ENCODE results near the gene LBX2.
"Not testable (repeated sequence)": the region's sequence is repeated elsewhere in the genome, so short reads cannot be mapped to it uniquely, and the experiment has no call there.

The LBX2 gene

DNA sequence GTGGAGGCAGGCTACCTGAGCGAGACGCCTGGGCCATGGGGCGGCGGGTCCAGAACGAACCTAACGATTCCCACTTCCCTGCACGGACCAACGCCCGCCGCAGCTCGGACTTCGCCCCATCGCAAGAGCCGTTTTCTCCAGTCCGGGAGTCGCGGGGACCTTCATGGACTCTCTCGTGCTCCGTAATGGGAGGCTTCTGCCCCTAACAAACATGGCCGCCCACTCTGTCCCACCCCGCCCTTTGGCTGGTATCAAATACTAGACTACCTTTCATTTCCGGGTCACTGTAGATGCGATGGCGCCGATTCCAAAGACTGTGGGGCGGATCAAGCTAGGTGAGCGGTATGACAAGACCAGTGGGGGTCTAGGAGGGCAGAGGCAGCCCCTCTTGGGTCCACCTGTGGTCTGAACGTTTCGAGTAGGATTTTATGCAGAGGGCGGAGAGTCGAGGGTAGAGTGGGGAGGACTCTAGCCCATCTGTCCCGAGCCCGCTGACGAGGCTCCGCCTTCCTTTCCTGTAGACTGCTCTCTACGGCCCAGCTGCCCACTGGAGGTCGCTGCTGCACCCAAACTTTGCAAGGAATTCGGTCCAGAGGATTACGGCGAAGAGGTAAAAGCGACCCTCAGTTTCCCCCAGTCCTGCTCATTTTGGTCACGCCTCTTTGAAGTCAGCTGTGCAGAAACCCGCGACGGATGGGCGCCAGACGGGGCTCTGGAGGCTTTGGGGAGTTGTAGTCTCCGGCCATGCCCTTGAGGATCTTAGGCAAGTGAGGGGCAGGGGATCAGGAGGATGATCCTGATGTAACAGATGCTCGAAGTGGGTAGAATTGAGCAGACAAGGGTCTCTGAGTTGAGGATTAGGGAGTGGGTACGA is 16.4 kb downstream of the LBX2 start, which contains the start of the genes CCDC142 and TTC31:
Gene CCDC142 (minus strand): TSS at position 198 of the 874 bp plus-strand sequence. CDS start 161 bp downstream, at position 37.
Gene TTC31 (plus strand): TSS at position 281 of the 874 bp plus-strand sequence. CDS start 15 bp downstream, at position 296.
- DNase-seq (ENCODE audit: low read depth) = peak; percentile 66

DNA sequence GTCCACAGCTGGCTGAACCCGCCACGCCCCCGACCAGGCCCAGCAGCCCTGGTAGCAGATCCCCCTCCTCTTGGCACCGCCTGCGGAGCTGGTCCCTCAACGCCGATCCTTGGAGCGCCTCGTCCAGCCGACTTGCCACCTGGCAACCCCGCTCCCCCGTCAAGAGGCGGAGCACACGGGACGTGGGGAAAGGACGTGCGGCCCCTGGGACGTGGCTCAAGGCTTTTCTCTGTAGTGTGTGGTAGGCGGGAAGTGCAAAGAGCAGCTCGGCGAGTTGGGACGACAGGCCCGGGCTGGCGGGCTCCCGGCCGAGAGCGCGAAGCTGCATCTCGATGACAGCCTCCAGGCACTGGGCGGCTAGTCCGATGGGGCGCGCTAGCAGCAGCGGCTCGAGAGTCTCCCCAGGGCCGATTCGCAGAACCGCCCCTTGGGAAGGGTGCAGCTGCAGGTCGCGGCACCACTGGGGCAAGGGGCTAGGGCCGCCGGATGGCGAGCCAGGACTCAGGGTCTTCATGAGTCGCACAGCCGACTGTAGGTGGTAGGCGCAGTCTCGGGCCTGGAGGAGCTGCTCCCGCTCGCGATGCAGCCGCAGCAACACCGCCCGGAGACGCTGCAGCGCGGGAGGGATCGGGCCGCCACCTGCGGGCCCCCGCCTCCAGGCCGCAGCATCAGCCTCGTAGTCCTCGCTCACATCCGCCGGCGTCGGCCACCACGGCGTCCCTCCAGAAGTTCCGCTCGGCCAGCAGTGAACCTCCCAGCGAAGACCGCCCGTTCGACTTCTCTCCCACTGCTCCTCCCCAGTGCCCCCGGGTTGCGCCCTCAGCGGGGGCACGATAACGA is 17.2 kb downstream of the LBX2 start:
- DNase-seq (ENCODE audit: low read depth) = no peak

DNA sequence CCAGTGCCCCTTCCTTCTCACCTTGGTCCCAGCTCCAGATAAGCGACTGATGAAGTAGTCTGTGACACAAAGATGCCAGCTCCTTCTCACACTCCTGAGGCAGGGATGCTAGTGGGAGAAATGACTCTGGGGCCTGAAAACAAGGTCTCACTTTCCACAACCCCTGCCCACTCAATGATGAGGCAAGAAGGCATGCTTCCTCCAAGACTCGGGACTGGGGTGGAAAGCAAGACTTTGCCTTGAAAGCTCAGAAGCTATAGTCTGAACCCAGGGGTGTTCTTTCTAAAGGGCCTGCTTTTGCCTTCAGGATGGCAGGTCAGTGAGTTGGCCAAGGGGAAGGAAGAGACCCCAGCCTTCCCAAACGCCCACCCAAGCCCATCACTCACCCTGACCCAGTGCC is 18.0 kb downstream of the LBX2 start:
- DNase-seq (ENCODE audit: low read depth) = no peak

DNA sequence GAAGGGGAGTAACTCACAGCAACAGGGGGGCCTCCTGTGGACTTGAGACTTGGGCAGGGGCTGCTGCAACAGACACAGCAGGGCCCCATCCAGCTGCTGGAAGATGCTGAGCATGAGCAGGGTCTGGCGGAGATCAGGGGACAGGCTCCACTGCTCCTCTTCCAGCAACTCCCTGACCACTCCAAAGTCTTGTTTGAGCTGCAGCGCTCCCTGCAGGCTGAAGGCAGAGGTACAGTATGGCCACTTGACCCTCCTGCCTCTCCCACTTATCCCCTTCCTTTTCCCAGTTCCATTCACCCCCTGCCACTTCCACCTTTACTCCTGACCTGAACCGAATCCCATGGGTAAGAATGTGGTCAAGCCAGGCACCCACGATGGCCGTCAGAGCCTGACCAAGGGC is 24.5 kb downstream of the LBX2 start:
- DNase-seq (ENCODE audit: low read depth) = no peak

DNA sequence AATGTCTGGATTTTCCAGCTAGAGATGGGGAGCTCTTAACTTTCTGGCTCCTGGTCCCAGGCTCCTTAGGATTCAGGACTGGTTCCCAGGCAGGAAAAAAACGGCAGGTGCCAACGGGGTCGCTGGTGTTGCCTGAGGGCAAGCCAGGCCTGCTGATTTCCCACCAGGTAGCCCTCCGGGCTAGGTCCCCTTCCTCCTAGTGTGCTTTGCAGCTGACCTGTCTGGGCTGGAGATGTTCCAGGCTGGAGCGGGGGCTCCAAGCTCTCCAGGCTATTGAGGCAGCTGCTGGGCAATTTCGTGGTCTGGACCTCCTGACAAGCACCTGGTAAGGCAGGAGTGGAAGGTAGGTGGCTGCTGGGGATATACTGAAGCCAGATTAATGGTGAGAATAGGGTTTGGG is 24.9 kb downstream of the LBX2 start:
- no peak for DNase-seq (ENCODE audit: low read depth)

DNA sequence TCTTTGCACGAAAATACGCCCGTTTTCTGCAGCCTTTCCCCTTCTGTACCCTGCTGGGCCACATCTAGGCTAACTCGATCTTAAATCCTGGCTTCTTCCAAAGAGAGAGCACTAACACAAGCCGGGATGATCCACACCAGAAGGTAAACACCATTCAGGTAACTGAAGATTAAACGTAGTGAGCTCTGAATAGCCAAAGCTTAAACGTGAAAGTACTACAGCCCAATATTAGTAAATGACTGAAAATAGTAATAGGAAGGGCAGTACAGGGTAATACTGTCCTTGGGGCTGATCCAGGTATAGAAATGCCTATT is 26.5 kb downstream of the LBX2 start:
- DNase-seq (ENCODE audit: low read depth) = no peak

DNA sequence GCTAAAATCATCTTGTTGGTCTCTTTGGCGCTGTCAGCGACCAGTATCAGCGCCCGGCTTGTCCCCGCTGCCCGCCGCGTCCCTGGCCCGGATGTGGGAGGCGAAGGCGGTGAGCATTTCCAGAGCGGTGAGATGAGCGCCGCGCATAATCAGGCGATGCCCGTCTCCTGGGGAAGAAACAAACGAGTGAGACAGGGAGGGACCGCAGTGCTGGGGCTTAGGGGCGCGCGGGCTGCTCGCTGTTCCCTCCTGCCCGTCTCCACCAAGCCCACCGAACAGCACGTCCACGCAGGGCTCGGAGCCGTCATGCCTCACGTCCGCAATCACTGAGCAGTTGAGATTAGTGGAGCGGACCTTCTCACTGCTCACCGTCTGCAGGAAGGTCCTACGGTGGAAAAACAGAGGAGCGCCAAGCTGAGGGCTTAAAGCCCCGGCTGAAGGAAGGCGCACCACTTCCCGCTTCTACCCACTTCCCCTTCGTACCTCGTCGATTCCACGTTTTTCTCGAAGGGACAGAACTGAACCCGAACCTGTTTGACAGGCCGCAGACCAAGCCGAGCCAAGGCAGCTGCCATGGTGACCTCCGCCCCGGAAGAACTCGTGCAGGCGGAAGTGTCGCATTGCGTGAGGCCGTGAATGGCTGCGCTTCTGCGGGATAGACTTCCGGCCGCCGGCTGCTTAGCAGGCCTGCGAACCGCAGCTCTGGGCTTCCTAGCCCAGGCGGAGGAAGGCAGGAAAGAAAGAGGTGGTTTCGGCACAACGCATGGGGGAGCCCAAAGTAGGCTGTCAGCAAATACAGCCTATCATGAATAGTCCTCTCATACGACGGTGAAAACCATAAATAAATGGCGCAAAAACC is 27.1 kb downstream of the LBX2 start, which contains the start of gene MRPL53:
Gene MRPL53 (minus strand): TSS at position 595 of the 859 bp plus-strand sequence. CDS start 20 bp downstream, at position 575.
- peak; percentile 97 for DNase-seq (ENCODE audit: low read depth)

DNA sequence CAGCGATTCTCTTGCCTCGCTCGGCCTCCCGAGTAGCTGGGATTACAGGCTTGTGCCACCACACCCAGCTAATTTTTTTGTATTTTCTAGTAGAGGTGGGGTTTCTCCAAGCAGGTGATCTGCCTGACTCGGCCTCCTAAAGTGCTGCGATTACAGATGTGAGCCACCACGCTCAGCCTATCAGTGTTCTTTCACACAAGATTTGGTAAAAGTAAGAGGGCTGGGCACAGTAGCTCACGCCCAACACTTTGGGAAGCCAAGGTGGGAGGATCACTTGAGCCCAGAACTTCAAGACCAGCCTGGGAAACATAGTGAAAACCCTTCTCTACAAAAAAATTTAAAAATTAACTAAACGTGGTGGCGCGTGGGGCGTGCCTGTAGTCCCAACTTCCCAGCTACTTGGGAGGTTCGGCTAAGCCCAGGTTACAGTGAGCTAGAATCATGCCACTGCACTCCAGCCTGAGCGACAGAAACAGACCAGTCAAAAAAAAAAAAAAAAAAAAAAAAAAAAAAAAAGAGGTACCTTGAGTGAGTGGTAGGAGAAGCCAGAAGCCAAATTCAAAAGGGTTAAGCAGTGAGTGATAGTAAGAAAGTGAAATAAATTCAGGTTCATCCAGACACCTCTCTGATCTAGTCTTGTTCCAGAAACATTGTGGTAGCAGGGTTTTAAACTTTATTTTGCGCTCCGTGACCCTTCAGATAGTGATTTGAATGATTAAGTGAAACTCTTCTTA is 27.9 kb downstream of the LBX2 start:
- DNase-seq (ENCODE audit: low read depth) = no peak

DNA sequence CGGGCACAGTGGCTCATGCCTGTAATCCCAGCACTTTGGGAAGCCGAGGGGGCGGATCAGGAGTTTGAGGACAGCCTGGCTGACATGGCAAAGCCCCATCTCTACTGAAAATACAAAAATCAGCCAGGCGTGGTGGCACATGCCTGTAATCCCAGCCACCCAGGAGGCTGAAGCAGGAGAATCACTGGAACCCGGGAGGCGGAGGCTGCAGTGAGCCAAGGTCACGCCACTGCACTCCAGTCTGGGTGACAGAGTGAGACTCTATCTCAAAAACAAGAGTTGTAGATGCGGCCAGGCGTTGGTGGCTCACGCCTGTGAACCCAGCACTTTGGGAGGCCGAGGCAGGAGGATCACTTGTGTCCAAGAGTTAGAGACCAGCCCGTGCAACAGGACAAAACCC is 28.7 kb downstream of the LBX2 start:
- not testable (repeated sequence) for DNase-seq (ENCODE audit: low read depth)

DNA sequence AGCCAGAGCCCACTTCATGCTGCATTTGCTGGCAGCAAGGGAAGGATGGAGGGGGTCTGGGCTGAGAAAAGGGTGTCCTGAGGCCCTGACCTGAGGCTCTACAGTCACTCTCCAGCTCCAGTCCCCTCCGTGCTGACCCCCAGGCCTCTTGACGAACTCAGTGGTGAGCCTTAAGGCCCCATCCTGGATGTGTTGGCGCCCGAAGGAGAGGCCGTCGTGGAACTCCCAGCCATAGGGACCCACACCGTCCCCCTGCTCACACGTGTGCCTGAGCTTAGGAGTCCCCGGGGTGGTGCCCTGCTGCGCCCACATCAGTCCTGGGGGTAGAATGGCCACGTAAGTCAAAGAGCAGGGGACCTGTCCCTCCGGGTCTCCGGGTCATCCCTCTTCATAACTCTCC is 35.0 kb downstream of the LBX2 start:
- DNase-seq (ENCODE audit: low read depth) = no peak

DNA sequence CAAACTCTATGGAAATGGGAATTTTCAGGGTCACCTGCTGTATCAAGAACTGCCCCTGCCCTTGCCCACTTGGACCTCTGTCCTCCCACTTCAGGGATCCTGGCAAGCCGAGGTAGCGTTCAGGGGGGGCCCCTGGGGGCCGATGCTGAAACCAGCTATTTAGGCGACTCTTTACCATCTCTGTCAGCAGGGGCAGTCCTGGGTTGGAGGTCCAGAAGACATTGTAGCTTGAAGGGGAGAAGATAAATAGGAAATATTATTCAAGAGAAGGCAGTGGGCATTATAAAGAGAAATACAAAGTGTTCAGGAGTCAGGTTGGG is 36.7 kb downstream of the LBX2 start:
- DNase-seq (ENCODE audit: low read depth) = no peak

DNA sequence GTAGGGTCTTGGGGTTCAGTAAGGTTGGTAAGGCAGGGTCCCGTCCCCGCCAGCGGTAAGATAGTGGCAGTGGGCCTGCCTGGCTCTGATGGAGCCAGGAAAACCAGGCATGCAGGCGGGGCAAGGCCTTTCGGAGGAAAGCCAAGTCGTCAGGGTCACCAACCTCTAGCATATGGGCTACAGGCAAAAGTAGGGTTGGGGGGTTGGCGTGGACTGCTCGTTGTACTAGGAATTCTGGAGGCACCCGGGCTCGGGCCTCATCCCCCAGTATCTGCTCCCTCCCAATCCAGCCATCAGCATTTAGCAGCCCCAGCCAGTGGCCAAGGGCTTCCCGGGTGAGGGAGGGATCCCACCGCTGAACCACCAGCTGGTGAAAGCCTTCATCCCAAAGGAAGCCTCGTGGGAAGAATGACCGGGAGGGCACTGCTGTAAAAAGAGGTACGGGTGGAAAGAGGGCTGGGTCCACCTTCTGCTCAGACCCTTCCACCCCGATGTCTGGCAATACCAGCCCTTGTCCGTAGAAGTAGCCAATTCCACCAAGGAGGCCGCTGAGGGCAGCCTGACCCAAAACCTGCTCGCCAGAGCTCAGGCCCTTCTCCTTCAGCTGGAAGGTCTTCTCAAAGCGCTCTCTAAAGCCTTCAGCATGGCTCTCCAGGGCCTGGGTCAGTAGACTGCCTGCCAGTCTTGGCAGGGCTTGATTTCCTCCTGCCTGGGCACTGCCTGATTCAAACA is 37.2 kb downstream of the LBX2 start:
- DNase-seq (ENCODE audit: low read depth) = no peak

DNA sequence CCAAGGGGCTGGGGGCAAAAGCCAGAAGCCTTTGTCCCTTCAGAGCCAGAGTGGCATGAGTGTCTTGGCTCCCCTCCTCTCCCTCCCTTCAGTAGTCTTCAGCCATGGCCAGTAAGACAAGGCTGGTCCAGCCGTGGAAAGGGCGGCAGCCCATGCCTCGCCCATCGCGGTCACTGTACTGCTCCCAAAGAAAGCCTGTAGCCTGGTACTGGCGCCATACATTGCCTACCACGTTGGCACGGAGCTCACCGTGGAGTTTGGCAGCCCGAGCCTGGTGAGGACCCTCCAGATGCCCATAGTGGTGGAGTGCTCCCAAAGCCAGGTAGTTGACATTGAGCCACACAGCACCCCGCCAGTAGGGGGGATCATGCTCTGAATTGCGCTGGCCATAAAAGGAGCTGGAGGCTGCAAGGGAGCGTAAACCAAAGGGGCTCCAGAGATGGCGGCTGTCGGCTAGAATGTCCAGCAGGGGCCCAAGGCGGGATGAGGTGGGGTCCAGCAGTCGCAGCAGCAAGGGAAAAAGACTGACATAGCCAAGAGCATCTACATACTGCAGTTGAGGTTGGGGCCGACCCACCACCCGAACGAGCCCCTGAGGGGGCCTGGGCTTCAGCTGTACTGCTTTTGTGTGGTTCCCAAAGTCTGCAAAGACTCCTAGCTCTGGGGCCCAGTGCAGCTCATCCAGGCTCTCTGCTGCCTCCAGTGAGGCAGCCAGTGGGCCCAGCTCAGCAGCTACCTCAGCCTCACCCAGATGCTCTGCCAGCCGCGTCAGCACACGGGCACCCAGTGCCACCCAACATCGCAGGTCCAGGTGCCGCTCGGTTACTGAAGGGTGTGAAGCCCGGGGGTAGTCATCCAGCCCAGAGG is 38.0 kb downstream of the LBX2 start:
- DNase-seq (ENCODE audit: low read depth) = no peak

DNA sequence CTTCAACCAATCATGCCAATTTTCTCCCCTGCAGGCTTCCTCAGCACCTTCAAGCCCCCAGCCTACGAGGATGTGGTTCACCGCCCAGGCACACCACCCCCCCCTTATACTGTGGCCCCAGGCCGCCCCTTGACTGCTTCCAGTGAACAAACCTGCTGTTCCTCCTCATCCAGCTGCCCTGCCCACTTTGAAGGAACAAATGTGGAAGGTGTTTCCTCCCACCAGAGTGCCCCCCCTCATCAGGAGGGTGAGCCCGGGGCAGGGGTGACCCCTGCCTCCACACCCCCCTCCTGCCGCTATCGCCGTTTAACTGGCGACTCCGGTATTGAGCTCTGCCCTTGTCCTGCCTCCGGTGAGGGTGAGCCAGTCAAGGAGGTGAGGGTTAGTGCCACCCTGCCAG is 39.2 kb downstream of the LBX2 start:
- not testable (repeated sequence) for DNase-seq (ENCODE audit: low read depth)

DNA sequence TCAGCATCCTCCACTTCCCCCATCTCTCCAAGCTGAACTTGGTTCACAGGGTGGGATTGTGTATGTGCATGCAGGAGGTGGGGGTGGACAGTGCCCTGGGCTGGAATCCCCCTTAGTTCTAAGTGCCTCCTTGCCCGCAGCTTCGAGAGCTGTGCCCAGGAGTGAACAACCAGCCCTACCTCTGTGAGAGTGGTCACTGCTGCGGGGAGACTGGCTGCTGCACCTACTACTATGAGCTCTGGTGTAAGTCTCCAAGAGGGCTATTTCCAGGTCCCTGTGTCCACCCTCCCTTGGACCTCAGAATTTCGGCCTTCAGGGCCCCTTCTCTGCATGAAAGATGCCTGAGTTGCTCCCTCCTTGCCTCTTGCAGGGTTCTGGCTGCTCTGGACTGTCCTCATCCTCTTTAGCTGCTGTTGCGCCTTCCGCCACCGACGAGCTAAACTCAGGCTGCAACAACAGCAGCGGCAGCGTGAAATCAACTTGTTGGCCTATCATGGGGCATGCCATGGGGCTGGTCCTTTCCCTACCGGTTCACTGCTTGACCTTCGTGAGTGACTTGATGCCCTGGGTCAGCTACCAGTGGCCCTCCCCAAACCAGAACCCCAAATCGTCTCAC is 39.8 kb downstream of the LBX2 start:
- not testable (repeated sequence) for DNase-seq (ENCODE audit: low read depth)

DNA sequence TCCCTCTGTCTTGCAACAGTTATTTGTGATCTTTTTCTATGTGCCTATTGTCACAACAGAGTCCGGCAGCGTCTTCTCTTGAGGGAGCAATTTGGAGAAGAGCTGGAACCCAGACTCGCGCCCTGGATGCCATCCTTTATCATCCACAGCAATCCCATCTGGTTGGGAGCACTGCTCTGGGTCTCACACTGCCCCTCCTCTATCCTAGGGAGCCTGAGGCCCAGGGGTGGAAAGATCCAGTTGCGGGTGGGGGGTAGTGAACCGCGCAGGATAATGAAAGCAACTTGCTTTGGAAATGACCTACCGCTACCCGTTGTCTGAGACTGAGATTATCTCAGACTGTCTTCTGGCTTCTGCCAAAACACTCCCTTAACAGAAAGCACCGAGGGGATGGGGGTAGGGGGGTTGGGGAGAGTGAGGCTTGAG is 40.5 kb downstream of the LBX2 start:
- DNase-seq (ENCODE audit: low read depth) = no peak

DNA sequence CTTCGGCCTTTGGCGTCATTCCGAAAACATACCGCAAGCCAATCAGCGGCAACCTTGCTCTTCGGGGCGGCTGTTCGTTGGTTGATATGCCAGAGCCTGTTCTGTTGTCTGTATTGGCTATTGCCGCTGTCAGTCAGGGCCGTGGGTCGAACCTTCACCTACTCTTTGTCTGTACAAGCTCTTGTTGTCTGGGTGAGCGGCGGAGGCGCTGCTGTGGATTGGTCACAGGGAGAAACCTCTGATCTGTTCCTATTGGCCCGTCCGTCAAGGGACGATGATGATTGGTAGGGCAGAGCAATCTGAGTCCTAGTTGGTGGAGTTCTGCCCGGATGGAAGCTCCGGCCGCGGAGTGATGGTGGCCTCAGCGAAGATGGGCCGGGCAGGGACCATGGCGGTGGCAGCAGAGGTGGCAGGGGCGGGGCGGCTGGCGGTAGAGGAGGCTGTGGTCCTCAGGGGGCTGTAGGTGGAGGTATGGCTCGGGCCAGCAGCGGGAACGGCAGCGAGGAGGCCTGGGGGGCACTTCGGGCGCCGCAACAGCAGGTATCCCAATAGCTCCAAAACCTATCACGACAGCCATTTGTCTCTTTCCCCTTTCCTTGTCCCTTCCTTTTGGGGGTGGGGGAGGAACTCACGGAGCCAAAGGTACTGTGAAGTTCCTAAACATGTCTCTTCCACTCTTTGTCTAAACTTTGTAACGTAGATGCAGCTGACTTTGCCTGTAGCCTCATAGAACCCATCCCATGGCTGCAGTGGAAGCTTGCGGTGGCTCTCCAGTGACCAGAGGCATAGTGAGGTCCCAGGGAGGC is 41.1 kb downstream of the LBX2 start, which contains the start of gene WBP1:
Gene WBP1 (plus strand): TSS at position 307 of the 806 bp plus-strand sequence. CDS start 165 bp downstream, at position 472.
- peak; percentile 80 for DNase-seq (ENCODE audit: low read depth)

DNA sequence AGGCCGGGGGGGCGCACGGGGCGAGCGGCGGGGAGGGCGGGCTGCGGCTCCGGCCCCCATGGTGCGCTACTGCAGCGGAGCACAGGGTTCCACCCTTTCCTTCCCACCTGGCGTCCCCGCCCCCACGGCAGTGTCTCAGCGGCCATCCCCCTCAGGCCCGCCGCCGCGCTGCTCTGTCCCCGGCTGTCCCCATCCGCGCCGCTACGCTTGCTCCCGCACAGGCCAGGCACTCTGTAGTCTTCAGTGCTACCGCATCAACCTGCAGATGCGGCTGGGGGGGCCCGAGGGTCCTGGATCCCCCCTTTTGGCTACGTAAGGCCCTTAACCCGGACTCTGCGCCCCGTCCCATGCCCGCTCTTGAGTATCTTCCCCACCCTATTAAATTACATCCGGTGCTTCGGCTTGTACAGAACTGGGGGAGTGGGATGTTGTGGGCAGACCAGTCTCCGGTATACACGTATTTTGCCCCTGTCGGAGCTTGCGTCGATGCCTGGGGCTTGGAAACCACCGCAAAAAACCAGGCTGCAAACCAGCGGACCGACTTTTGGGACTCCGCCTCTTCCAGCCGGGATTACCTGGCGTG is 41.8 kb downstream of the LBX2 start:
- DNase-seq (ENCODE audit: low read depth) = peak; percentile 65
